ENCODE measurements around the gene SEC61A1. TPM values are rescaled to one million over a fixed set of nuclear protein-coding genes. Genes with fewer than 3 reads are reported as not detected.

The SEC61A1 gene
- total RNA-seq, 2 experiments from 2014 or later = 146 to 148 TPM

DNA sequence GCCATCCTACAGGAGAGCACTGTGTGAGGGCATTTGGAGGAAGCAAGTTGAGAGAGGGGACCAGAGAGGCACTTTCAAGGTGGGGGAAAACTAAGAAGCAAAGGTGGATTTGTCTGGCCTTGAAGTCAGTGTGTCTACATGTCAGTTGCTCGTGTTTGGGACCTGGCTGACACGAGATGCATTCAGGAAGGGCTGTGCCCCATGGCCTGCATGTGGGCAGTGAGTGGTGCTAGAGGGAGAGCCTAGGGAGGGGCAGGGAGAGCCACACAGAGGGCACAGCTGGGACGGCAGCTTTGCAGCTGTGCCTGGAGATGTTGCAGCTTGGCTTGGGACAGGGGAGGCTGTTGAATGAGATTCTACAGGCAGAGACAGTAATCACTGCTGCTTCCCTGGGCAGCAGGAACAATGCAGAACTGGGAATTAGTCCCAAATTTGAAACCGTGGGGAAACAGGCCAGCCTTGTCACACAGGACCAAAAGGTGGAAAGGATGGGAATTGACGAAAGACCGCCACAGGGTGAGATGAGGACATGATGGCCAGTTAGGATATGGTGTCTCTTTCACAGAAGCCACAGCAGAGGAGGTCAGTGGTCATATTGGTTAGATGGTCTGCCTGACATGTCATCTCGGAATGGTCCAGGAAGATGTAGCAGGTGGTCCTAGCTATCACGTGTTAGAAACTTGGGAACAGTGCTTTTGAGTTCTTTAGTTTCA, 10.0 kb downstream of the SEC61A1 start:
- CTCF ChIA-PET = no interaction called here
- no peaks in the 10 kb centered on the region for H3K4me1 Mint-ChIP-seq (ENCODE audit: low read depth)
- H3K4me3 Mint-ChIP-seq = no peak overlapping the region
- no peaks in the 10 kb centered on the region for H3K27me3 Mint-ChIP-seq (ENCODE audit: low read depth)
- POLR2A ChIA-PET = no interaction called here
- no peak for DNase-seq
- peaks cover 72% of the 10 kb centered on the region for H3K36me3 Mint-ChIP-seq (ENCODE audit: low read depth)
- no peak for ATAC-seq
- H3K9me3 Mint-ChIP-seq (ENCODE audit: insufficient read depth) = no peaks in the 10 kb centered on the region
- H3K27ac Mint-ChIP-seq = no peak overlapping the region

DNA sequence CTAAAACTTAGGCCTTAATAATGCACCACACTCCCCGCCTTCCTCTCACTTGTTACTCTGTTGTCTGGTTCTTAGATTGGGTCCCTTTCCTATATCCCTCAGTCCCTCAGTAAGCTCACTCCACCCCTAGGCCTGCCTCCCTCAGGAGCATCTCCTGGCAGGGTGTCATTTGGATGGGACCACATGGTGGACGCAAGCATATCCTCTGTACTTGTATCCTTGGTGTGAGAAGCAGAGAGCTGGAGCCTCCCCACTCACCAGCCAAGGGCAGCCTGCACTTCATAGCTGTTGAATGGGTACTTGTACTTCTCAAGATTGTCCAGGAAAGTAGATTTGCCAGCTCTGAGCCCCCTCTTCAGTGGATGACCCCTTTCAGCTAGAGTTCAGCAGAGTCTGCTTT, 11.6 kb downstream of the SEC61A1 start:
- H3K27me3 Mint-ChIP-seq (ENCODE audit: low read depth) = no peaks in the 10 kb centered on the region
- H3K4me3 Mint-ChIP-seq = no peak overlapping the region
- CTCF ChIA-PET = interaction anchor here (1.1 kb wide), 1 partner anchor 70 kb away, joined by 3 read pairs; no protein-coding TSS in a partner anchor
- ATAC-seq (no peak), DNase-seq (no peak)
- no peak overlapping the region for H3K27ac Mint-ChIP-seq
- POLR2A ChIA-PET = no interaction called here
- no peaks in the 10 kb centered on the region for H3K4me1 Mint-ChIP-seq (ENCODE audit: low read depth)
- no peaks in the 10 kb centered on the region for H3K9me3 Mint-ChIP-seq (ENCODE audit: insufficient read depth)
- peaks cover 83% of the 10 kb centered on the region for H3K36me3 Mint-ChIP-seq (ENCODE audit: low read depth)

DNA sequence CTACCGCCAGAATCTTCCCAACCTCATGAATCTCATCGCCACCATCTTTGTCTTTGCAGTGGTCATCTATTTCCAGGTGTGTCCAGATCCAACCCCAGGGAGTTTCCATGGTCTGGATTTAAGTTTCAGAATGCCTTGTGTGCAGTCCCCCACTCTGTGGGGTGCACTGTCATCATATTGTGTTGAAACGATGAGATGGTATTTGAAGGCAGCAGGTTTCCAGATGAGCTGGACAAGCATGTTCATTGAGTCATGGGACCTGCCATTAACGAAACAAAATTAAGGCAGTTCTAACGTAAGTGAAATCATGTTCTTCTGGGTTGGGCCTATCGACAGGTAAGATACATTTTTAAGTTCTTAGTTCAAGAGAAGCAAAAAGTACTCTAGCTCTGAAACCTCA, 12.7 kb downstream of the SEC61A1 start:
- Mint-ChIP-seq H3K27me3 (ENCODE audit: low read depth) (no peaks in the 10 kb centered on the region), H3K4me1 (ENCODE audit: low read depth) (no peaks in the 10 kb centered on the region), H3K9me3 (ENCODE audit: insufficient read depth) (no peaks in the 10 kb centered on the region), H3K27ac (no peak overlapping the region), H3K4me3 (no peak overlapping the region), H3K36me3 (ENCODE audit: low read depth) (peaks cover 78% of the 10 kb centered on the region)
- DNase-seq (no peak), ATAC-seq (no peak)
- ChIA-PET POLR2A (no interaction called here), CTCF (interaction anchor here (0.8 to 1.6 kb wide), 5 partner anchors 9 to 68 kb away, joined by 3 to 5 read pairs (median 3); no protein-coding TSS in a partner anchor)

DNA sequence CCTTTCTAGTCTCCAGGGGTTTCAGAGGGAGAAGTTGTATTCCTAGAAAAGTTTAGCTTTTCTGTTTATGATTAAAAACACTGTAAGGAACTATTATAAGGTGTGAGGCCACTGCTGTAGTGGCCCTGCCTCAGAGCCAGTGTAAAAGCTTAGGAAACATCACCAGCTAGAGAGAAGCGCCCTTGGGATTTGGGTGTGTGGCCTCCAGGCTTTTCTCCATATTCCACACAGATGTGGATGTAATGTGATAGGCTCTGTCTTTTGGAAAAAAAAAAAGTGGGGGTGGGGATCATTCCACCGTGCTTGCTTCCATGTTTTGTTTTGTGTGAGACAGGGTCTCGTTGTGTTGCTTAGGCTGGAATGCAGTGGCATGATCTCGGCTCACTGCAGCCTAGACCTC, 13.9 kb downstream of the SEC61A1 start:
- no peaks in the 10 kb centered on the region for H3K4me1 Mint-ChIP-seq (ENCODE audit: low read depth)
- ATAC-seq (no peak), DNase-seq (no peak)
- ChIA-PET CTCF (interaction anchor here (1.2 to 1.6 kb wide), 4 partner anchors 8 to 29 kb away, joined by 3 to 5 read pairs (median 4); no protein-coding TSS in a partner anchor), POLR2A (no interaction called here)
- no peak overlapping the region for H3K4me3 Mint-ChIP-seq
- peaks cover 74% of the 10 kb centered on the region for H3K36me3 Mint-ChIP-seq (ENCODE audit: low read depth)
- no peak overlapping the region for H3K27ac Mint-ChIP-seq
- no peaks in the 10 kb centered on the region for H3K9me3 Mint-ChIP-seq (ENCODE audit: insufficient read depth)
- no peaks in the 10 kb centered on the region for H3K27me3 Mint-ChIP-seq (ENCODE audit: low read depth)

DNA sequence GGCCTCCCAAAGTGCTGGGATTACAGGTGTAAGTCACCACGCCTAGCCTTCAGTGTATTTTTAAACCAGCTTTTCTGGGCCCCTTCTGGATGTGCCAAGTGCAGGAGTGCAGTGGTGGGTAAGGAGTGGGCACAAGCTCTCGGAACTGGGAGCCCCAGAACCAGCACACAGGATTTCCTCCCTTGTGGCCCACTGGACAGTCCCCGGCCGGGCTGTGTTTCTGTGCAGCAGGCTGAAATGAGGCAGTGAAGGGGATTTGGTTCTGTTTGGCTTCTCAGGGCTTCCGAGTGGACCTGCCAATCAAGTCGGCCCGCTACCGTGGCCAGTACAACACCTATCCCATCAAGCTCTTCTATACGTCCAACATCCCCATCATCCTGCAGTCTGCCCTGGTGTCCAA, 14.4 kb downstream of the SEC61A1 start:
- Mint-ChIP-seq H3K27ac (no peak overlapping the region), H3K36me3 (ENCODE audit: low read depth) (peaks cover 69% of the 10 kb centered on the region), H3K4me3 (no peak overlapping the region), H3K9me3 (ENCODE audit: insufficient read depth) (no peaks in the 10 kb centered on the region), H3K4me1 (ENCODE audit: low read depth) (no peaks in the 10 kb centered on the region), H3K27me3 (ENCODE audit: low read depth) (no peaks in the 10 kb centered on the region)
- DNase-seq = no peak
- ChIA-PET CTCF (interaction anchor here (1.1 to 1.2 kb wide), 2 partner anchors 9 to 67 kb away, joined by 3 to 6 read pairs; no protein-coding TSS in a partner anchor), POLR2A (no interaction called here)
- ATAC-seq = no peak

DNA sequence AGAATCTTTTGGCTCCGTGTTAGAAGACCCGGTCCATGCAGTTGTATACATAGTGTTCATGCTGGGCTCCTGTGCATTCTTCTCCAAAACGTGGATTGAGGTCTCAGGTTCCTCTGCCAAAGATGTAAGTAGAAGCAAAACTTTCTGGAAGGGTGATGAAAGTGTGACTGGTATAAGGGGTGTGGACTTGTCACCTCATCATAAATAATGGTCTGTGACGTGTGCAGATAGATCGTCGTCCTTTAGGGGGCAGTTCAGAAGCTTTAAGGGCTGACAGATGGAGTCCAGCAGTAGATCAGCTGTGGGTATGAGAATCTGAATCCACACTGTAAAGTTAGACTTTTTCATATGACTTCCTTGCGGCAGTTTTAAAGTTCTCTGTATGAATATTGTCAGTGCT, 15.3 kb downstream of the SEC61A1 start:
- Mint-ChIP-seq H3K9me3 (ENCODE audit: insufficient read depth) (no peaks in the 10 kb centered on the region), H3K4me1 (ENCODE audit: low read depth) (no peaks in the 10 kb centered on the region), H3K36me3 (ENCODE audit: low read depth) (peaks cover 63% of the 10 kb centered on the region), H3K27me3 (ENCODE audit: low read depth) (no peaks in the 10 kb centered on the region), H3K4me3 (no peak overlapping the region), H3K27ac (no peak overlapping the region)
- no peak for DNase-seq
- ATAC-seq = no peak
- CTCF ChIA-PET = interaction anchor here (1.1 to 1.2 kb wide), 2 partner anchors 8 to 66 kb away, joined by 3 to 6 read pairs; no protein-coding TSS in a partner anchor
- POLR2A ChIA-PET = no interaction called here

DNA sequence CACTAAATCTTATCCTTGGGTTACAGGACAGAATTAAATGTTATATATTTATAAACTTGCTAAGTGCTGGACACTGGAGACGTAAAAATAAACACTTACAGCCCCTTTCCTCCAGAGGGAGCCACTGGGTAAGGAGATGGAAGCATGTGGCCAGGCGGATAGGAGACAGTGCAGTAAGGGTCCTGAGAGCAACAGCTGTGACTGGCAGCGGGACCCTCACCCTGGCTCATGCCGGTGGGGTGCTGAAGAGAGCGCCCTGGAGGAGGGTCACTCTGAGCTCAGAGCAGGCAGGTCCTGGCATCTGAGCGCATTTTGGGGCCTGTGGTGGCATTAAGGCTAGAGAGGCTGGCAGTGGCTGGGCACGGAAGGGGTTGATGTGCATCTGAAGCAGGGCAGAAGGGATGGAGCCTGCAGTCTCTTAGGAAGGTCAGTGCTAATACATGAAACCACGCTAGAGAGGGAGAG, 16.0 kb downstream of the SEC61A1 start:
- ChIA-PET POLR2A (no interaction called here), CTCF (interaction anchor here (0.9 to 2.0 kb wide), 5 partner anchors 12 to 65 kb away, joined by 3 to 11 read pairs (median 5); no protein-coding TSS in a partner anchor)
- Mint-ChIP-seq H3K27me3 (ENCODE audit: low read depth) (no peaks in the 10 kb centered on the region), H3K27ac (no peak overlapping the region), H3K4me1 (ENCODE audit: low read depth) (no peaks in the 10 kb centered on the region), H3K4me3 (no peak overlapping the region), H3K36me3 (ENCODE audit: low read depth) (peaks cover 56% of the 10 kb centered on the region), H3K9me3 (ENCODE audit: insufficient read depth) (no peaks in the 10 kb centered on the region)
- ATAC-seq (peak; percentile 50), DNase-seq (peak; percentile 44)

DNA sequence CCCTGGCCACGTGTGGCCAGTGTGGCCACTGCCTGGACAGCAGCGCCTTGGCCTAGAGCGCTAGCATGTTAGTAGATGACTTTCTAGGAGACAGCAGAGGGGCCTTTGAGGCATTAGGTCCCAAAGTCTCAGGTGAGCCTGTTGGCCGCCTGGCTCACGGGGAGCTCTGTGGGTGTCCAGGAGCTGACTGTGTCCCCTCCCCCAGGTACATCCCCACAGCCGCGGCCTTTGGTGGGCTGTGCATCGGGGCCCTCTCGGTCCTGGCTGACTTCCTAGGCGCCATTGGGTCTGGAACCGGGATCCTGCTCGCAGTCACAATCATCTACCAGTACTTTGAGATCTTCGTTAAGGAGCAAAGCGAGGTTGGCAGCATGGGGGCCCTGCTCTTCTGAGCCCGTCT, 17.0 kb downstream of the SEC61A1 start:
- ATAC-seq (no peak), DNase-seq (no peak)
- no peaks in the 10 kb centered on the region for H3K4me1 Mint-ChIP-seq (ENCODE audit: low read depth)
- no peaks in the 10 kb centered on the region for H3K27me3 Mint-ChIP-seq (ENCODE audit: low read depth)
- peaks cover 49% of the 10 kb centered on the region for H3K36me3 Mint-ChIP-seq (ENCODE audit: low read depth)
- no peaks in the 10 kb centered on the region for H3K9me3 Mint-ChIP-seq (ENCODE audit: insufficient read depth)
- H3K4me3 Mint-ChIP-seq = no peak overlapping the region
- H3K27ac Mint-ChIP-seq = no peak overlapping the region
- CTCF ChIA-PET = interaction anchor here (1.0 to 2.0 kb wide), 5 partner anchors 13 to 64 kb away, joined by 3 to 11 read pairs (median 5); no protein-coding TSS in a partner anchor
- POLR2A ChIA-PET = interaction anchor here (1.0 kb wide), 1 partner anchor 22 kb away, joined by 3 read pairs; no protein-coding TSS in a partner anchor

DNA sequence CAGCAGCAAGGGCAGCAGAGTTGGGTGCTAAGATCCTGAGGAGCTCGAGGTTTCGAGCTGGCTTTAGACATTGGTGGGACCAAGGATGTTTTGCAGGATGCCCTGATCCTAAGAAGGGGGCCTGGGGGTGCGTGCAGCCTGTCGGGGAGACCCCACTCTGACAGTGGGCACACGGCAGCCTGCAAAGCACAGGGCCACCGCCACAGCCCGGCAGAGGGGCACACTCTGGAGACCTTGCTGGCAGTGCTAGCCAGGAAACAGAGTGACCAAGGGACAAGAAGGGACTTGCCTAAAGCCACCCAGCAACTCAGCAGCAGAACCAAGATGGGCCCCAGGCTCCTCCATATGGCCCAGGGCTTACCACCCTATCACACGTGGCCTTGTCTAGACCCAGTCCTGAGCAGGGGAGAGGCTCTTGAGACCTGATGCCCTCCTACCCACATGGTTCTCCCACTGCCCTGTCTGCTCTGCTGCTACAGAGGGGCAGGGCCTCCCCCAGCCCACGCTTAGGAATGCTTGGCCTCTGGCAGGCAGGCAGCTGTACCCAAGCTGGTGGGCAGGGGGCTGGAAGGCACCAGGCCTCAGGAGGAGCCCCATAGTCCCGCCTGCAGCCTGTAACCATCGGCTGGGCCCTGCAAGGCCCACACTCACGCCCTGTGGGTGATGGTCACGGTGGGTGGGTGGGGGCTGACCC, 18.8 kb downstream of the SEC61A1 start:
- DNase-seq (no peak), ATAC-seq (no peak)
- Mint-ChIP-seq H3K27ac (no peak overlapping the region), H3K4me3 (no peak overlapping the region), H3K9me3 (ENCODE audit: insufficient read depth) (no peaks in the 10 kb centered on the region), H3K27me3 (ENCODE audit: low read depth) (no peaks in the 10 kb centered on the region), H3K36me3 (ENCODE audit: low read depth) (peaks cover 40% of the 10 kb centered on the region), H3K4me1 (ENCODE audit: low read depth) (peaks cover 9% of the 10 kb centered on the region)
- CTCF ChIA-PET = interaction anchor here (0.6 to 1.2 kb wide), 3 partner anchors 15 to 255 kb away, joined by 3 read pairs; no protein-coding TSS in a partner anchor
- POLR2A ChIA-PET = no interaction called here

DNA sequence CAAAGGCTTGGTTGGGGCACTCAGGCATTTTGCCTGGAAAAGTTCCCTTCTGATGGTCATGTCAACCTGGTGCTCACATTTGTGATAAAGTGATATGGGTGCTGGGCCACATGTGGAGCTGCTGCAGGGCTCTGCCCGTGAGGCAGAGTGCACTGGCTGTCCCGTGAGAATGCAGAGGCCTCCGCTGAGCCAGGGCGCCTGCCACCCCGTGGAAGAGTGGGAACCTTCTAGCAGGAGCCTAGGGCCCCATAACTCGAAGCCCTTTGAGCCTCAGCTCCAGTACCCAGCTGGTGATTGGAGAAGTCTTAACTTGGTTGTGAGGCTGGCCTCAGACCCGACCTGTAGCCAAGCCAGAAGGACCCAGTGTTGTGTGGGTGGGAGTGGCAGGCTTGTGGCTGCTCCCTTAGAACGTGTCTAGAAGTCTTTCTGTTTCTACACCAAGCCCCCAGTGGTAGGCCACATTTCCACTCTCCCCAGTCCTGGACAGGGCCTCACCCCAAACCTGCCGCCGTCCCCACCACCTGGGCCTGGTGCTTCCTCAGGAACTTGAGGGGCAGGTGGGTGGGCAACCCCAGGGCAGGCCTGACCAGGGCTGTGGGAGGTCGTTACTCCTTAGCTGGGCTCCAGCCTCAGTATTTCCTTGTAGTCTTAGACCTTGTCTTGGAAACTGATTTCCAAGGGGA, 19.7 kb downstream of the SEC61A1 start:
- no peak for DNase-seq
- Mint-ChIP-seq H3K4me3 (no peak overlapping the region), H3K27me3 (ENCODE audit: low read depth) (no peaks in the 10 kb centered on the region), H3K4me1 (ENCODE audit: low read depth) (peaks cover 12% of the 10 kb centered on the region), H3K36me3 (ENCODE audit: low read depth) (peaks cover 33% of the 10 kb centered on the region), H3K9me3 (ENCODE audit: insufficient read depth) (no peaks in the 10 kb centered on the region), H3K27ac (no peak overlapping the region)
- ATAC-seq = no peak
- CTCF ChIA-PET = no interaction called here
- POLR2A ChIA-PET = interaction anchor here (0.9 kb wide), 1 partner anchor 18 kb away, joined by 4 read pairs; no protein-coding TSS in a partner anchor

DNA sequence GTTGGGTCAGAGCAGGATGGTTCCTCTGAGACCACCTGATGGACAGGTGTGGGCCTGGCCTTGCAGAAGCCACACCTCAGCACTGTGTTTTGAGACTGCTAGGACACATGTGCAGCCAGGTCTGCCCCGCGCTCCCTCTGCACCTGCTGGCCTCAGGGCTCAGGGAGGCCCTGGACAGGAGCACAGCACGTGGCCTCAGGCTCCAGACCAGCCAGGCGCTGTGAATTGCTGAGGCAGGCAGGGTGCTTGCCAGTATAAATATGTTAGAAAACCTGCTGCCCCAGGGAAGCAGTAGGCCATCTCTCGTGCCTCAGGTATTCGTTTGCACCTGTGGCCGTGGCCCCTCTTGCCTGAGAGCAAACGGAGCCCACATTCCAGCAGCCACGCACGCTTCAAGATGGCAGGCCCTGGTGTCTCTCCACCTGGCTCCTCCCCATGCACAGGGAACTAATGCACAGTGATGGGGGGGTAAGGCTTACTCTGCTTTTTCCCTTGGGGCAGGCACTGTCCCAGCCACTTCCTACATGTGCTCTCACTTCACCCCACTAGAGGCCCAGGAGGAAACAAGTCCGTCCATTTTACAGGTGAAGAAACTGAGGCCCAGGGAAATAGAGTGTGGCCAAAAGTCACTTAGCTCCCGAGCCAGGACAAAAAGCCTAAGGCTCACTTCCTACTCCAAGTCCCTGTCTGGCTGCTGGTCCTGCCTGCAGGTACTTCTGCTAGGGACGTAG, 20.4 kb downstream of the SEC61A1 start:
- ChIA-PET POLR2A (interaction anchor here (0.9 kb wide), 1 partner anchor 19 kb away, joined by 4 read pairs; no protein-coding TSS in a partner anchor), CTCF (no interaction called here)
- Mint-ChIP-seq H3K4me1 (ENCODE audit: low read depth) (peaks cover 12% of the 10 kb centered on the region), H3K27me3 (ENCODE audit: low read depth) (no peaks in the 10 kb centered on the region), H3K9me3 (ENCODE audit: insufficient read depth) (no peaks in the 10 kb centered on the region), H3K4me3 (no peak overlapping the region), H3K36me3 (ENCODE audit: low read depth) (peaks cover 26% of the 10 kb centered on the region), H3K27ac (no peak overlapping the region)
- DNase-seq (no peak), ATAC-seq (no peak)

All from activated CD8-positive, alpha-beta T cell treated with anti-CD3 and anti-CD28 coated beads, Interleukin-2, amount 10 ng/mL, durations not matched to agents 7 days and 5 days (primary cell).